ENCODE results near the gene DIPK1C. TPM values are rescaled to one million over a fixed set of nuclear protein-coding genes. Genes with fewer than 3 reads are reported as not detected.
"Not testable (repeated sequence)": the region's sequence is repeated elsewhere in the genome, so short reads cannot be mapped to it uniquely, and the experiment has no call there.

Gene DIPK1C
- total RNA-seq = not detected

- Mint-ChIP-seq H3K4me1 (no peaks in the 10 kb centered on the region), H3K9me3 (no peaks in the 10 kb centered on the region), H3K27ac (no peak within 1 kb of the TSS), H3K36me3 (ENCODE audit: low read depth) (no peaks in the 10 kb centered on the region), H3K27me3 (peaks cover 30% of the 10 kb centered on the region), H3K4me3 (peak within 1 kb of the TSS; percentile 51)
- ATAC-seq (replicated peaks) = no peak
Observed at GRCh38 chr18:74457043-74457724, at the start of gene DIPK1C. Gene DIPK1C, minus strand, starts transcription at chr18:74457308. Its CDS starts 49 bp downstream, at chr18:74457259.

- H3K27ac Mint-ChIP-seq = peak overlapping the region; percentile 69
Observed at GRCh38 chr18:74506448-74507084, 49.5 kb upstream of the DIPK1C start.

GRCh38 chr18:74505776-74506175, 48.7 kb upstream of the DIPK1C start:
- Mint-ChIP-seq H3K36me3 (ENCODE audit: low read depth) (peaks cover 93% of the 10 kb centered on the region), H3K4me1 (no peaks in the 10 kb centered on the region), H3K27ac (no peak overlapping the region), H3K4me3 (no peak overlapping the region), H3K27me3 (no peaks in the 10 kb centered on the region), H3K9me3 (no peaks in the 10 kb centered on the region)
- no peak for ATAC-seq (replicated peaks)

More at GRCh38 chr18:74506448-74507084, 49.5 kb upstream of the DIPK1C start:
- peaks cover 93% of the 10 kb centered on the region for H3K36me3 Mint-ChIP-seq (ENCODE audit: low read depth)
- H3K9me3 Mint-ChIP-seq = no peaks in the 10 kb centered on the region
- no peaks in the 10 kb centered on the region for H3K4me1 Mint-ChIP-seq
- H3K4me3 Mint-ChIP-seq = no peak overlapping the region
- no peaks in the 10 kb centered on the region for H3K27me3 Mint-ChIP-seq
- ATAC-seq (replicated peaks) = no peak

- Mint-ChIP-seq H3K4me3 (no peak overlapping the region), H3K27ac (no peak overlapping the region), H3K4me1 (peaks cover 4% of the 10 kb centered on the region), H3K27me3 (no peaks in the 10 kb centered on the region), H3K36me3 (ENCODE audit: low read depth) (peaks cover 86% of the 10 kb centered on the region), H3K9me3 (no peaks in the 10 kb centered on the region)
- no peak for ATAC-seq (replicated peaks)
Observed at GRCh38 chr18:74503137-74503536, 46.0 kb upstream of the DIPK1C start.

- Mint-ChIP-seq H3K36me3 (ENCODE audit: low read depth) (peaks cover 79% of the 10 kb centered on the region), H3K27me3 (no peaks in the 10 kb centered on the region), H3K4me1 (peaks cover 4% of the 10 kb centered on the region), H3K9me3 (no peaks in the 10 kb centered on the region), H3K27ac (peak overlapping the region; percentile 14), H3K4me3 (peak overlapping the region; percentile 93)
- no peak for ATAC-seq (replicated peaks)
Observed at GRCh38 chr18:74501386-74501785, 44.3 kb upstream of the DIPK1C start.

GRCh38 chr18:74500774-74501173, 43.7 kb upstream of the DIPK1C start:
- ATAC-seq (replicated peaks); H3K4me1 Mint-ChIP-seq; H3K27me3 Mint-ChIP-seq; H3K9me3 Mint-ChIP-seq: not testable (repeated sequence)
- Mint-ChIP-seq H3K4me3 (peak overlapping the region; percentile 93), H3K27ac (peak overlapping the region; percentile 99), H3K36me3 (ENCODE audit: low read depth) (peaks cover 79% of the 10 kb centered on the region)

GRCh38 chr18:74500372-74500771, 43.3 kb upstream of the DIPK1C start:
- Mint-ChIP-seq H3K4me3 (peak overlapping the region; percentile 93), H3K4me1 (peaks cover 4% of the 10 kb centered on the region), H3K27me3 (no peaks in the 10 kb centered on the region), H3K36me3 (ENCODE audit: low read depth) (peaks cover 77% of the 10 kb centered on the region), H3K27ac (peak overlapping the region; percentile 99), H3K9me3 (no peaks in the 10 kb centered on the region)
- ATAC-seq (replicated peaks) = no peak

- peaks cover 70% of the 10 kb centered on the region for H3K36me3 Mint-ChIP-seq (ENCODE audit: low read depth)
- H3K4me3 Mint-ChIP-seq = peak overlapping the region; percentile 93
- no peaks in the 10 kb centered on the region for H3K27me3 Mint-ChIP-seq
- ATAC-seq (replicated peaks) = peak; percentile 25
- H3K27ac Mint-ChIP-seq = peak overlapping the region; percentile 99
- peaks cover 4% of the 10 kb centered on the region for H3K4me1 Mint-ChIP-seq
- no peaks in the 10 kb centered on the region for H3K9me3 Mint-ChIP-seq
Observed at GRCh38 chr18:74499633-74500032, 42.5 kb upstream of the DIPK1C start.

GRCh38 chr18:74498712-74499627, 41.9 kb upstream of the DIPK1C start:
- no peaks in the 10 kb centered on the region for H3K9me3 Mint-ChIP-seq
- H3K4me3 Mint-ChIP-seq = peak overlapping the region; percentile 93
- H3K4me1 Mint-ChIP-seq = peaks cover 4% of the 10 kb centered on the region
- H3K27ac Mint-ChIP-seq = peak overlapping the region; percentile 99
- peaks cover 66% of the 10 kb centered on the region for H3K36me3 Mint-ChIP-seq (ENCODE audit: low read depth)
- no peaks in the 10 kb centered on the region for H3K27me3 Mint-ChIP-seq
- peak; percentile 70 for ATAC-seq (replicated peaks)

- Mint-ChIP-seq H3K27ac (peak overlapping the region; percentile 99), H3K36me3 (ENCODE audit: low read depth) (peaks cover 57% of the 10 kb centered on the region), H3K4me3 (peak overlapping the region; percentile 93), H3K9me3 (no peaks in the 10 kb centered on the region), H3K4me1 (peaks cover 4% of the 10 kb centered on the region), H3K27me3 (no peaks in the 10 kb centered on the region)
- no peak for ATAC-seq (replicated peaks)
Observed at GRCh38 chr18:74497778-74498177, 40.7 kb upstream of the DIPK1C start.

- Mint-ChIP-seq H3K27ac (peak overlapping the region; percentile 99), H3K4me1 (peaks cover 4% of the 10 kb centered on the region), H3K36me3 (ENCODE audit: low read depth) (peaks cover 52% of the 10 kb centered on the region), H3K9me3 (no peaks in the 10 kb centered on the region), H3K27me3 (no peaks in the 10 kb centered on the region), H3K4me3 (peak overlapping the region; percentile 93)
- ATAC-seq (replicated peaks) = no peak
Observed at GRCh38 chr18:74497324-74497676, 40.2 kb upstream of the DIPK1C start.

GRCh38 chr18:74496508-74497323, 39.6 kb upstream of the DIPK1C start:
- peak; percentile 22 for ATAC-seq (replicated peaks)
- no peaks in the 10 kb centered on the region for H3K27me3 Mint-ChIP-seq
- H3K36me3 Mint-ChIP-seq (ENCODE audit: low read depth) = peaks cover 46% of the 10 kb centered on the region
- peaks cover 4% of the 10 kb centered on the region for H3K4me1 Mint-ChIP-seq
- peak overlapping the region; percentile 99 for H3K27ac Mint-ChIP-seq
- no peaks in the 10 kb centered on the region for H3K9me3 Mint-ChIP-seq
- H3K4me3 Mint-ChIP-seq = peak overlapping the region; percentile 93

- peak; percentile 78 for ATAC-seq (replicated peaks)
- Mint-ChIP-seq H3K27ac (peak within 1 kb of the TSS; percentile 99), H3K36me3 (ENCODE audit: low read depth) (peaks cover 37% of the 10 kb centered on the region), H3K4me3 (peak within 1 kb of the TSS; percentile 93), H3K9me3 (no peaks in the 10 kb centered on the region), H3K4me1 (peaks cover 4% of the 10 kb centered on the region), H3K27me3 (no peaks in the 10 kb centered on the region)
Observed at GRCh38 chr18:74495581-74496507, 38.7 kb upstream of the DIPK1C start, which contains the start of gene CNDP2. Gene CNDP2, plus strand, starts transcription at chr18:74496363. Its CDS starts 3,611 bp downstream, at chr18:74499974.

All from activated T-helper 17 cell treated with anti-CD3 and anti-CD28 coated beads, Interleukin-2, amount 50 U/mL, for 72 hours (primary cell).